ENCODE data around the gene WDR62.

GRCh38 chr19:36082916-36083315 is 28.2 kb downstream of the WDR62 start:
- TF ChIP-seq POLR2A (IDR thresholded peaks at IDR 0.05; ENCODE audit: control extremely low read depth in 1 of 2, low read depth in 2 of 2, low read length in 2 of 2) (no peak), FOSL1 (IDR thresholded peaks at IDR 0.05; ENCODE audit: insufficient read depth, low read depth, low read length) (no peak)
- TF ChIP-seq, protein P1, sequence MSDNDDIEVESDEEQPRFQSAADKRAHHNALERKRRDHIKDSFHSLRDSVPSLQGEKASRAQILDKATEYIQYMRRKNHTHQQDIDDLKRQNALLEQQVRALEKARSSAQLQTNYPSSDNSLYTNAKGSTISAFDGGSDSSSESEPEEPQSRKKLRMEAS (IDR thresholded peaks at IDR 0.05): no peak
- TF ChIP-seq, protein P2, sequence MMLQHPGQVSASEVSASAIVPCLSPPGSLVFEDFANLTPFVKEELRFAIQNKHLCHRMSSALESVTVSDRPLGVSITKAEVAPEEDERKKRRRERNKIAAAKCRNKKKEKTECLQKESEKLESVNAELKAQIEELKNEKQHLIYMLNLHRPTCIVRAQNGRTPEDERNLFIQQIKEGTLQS (IDR thresholded peaks at IDR 0.05; ENCODE audit: insufficient read depth, low read depth, low read length): no peak
- TF ChIP-seq, protein P3, sequence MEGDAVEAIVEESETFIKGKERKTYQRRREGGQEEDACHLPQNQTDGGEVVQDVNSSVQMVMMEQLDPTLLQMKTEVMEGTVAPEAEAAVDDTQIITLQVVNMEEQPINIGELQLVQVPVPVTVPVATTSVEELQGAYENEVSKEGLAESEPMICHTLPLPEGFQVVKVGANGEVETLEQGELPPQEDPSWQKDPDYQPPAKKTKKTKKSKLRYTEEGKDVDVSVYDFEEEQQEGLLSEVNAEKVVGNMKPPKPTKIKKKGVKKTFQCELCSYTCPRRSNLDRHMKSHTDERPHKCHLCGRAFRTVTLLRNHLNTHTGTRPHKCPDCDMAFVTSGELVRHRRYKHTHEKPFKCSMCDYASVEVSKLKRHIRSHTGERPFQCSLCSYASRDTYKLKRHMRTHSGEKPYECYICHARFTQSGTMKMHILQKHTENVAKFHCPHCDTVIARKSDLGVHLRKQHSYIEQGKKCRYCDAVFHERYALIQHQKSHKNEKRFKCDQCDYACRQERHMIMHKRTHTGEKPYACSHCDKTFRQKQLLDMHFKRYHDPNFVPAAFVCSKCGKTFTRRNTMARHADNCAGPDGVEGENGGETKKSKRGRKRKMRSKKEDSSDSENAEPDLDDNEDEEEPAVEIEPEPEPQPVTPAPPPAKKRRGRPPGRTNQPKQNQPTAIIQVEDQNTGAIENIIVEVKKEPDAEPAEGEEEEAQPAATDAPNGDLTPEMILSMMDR (IDR thresholded peaks at IDR 0.05; ENCODE audit: control extremely low read depth in 1 of 3, insufficient read depth in 1 of 3, low read depth in 1 of 3, low read length in 3 of 3): no peak
